ENCODE measurements around the gene SOX6.
"Not testable (repeated sequence)": the region's sequence is repeated elsewhere in the genome, so short reads cannot be mapped to it uniquely, and the experiment has no call there.

The SOX6 gene

DNA sequence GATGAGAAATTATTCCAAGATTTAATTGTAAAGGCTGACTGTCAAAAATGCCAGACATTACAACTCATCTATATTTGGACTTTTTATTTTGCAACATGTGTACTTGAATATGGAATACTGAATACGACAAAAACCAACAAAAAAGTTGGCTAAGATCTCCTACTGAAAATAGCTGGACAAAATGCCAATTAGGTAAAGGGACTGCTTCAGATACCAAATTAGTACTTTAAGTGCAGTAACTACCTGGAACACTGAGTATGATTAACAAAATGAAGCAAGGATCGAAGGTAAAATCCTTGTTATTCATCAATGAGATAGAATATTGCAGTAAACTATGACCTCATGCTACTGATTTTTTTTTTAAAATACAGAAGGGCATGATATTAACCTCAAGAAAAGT lies 173.8 kb downstream of the SOX6 start:
- no peak for DNase-seq

GRCh38 chr11:16180868-16181267 lies 175.5 kb downstream of the SOX6 start:
- no peak for DNase-seq

GRCh38 chr11:16179676-16180075 lies 176.7 kb downstream of the SOX6 start:
- no peak for DNase-seq

DNA sequence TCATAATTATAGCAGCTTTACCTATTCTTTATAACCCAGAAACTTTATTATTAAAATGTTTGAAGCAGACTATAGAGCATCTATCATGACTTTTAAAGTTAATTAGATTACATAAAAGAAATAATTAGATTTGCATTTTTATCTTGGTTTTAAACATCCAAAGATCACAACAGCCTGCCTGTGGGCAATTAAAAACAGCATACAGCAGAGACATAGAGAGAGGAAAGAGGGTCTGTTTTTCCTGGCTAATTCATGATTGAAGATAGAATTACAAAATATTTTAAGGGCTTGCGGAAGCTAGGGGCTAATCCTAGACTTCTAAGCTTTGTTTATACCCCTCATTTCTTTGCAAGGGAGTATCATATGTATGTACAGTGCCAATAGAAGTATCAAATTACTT lies 178.1 kb downstream of the SOX6 start:
- no peak for DNase-seq

DNA sequence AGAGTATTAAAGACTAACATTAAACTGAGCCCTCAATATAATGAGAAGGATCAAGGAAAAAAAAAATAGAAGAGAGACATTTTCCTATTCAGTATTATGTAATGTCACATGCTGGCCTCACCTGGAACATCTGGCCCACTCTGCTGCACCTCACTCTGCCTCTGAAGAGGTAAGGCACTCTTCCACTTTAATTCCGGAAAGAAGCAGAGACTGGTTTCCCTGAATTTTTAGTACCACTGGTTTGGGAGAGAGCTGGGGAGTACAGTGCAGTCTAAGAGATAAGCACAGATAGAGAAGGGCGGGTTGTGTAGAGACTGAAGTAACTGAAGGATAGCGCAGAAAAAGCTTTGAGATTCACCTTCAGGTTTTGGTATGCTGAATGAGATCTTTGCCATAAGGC lies 178.7 kb downstream of the SOX6 start:
- DNase-seq = no peak

- no peak for DNase-seq
Observed at GRCh38 chr11:16173798-16174197, 182.5 kb downstream of the SOX6 start.

- DNase-seq = no peak
Observed at GRCh38 chr11:16171882-16172281, 184.5 kb downstream of the SOX6 start.

- DNase-seq = no peak
Observed at GRCh38 chr11:16169956-16170847, 186.1 kb downstream of the SOX6 start.

GRCh38 chr11:16169541-16169940 lies 186.8 kb downstream of the SOX6 start:
- DNase-seq = no peak

- no peak for DNase-seq
Observed at GRCh38 chr11:16167706-16168487, 188.4 kb downstream of the SOX6 start.

- DNase-seq = no peak
Observed at GRCh38 chr11:16166571-16166970, 189.8 kb downstream of the SOX6 start.

- no peak for DNase-seq
Observed at GRCh38 chr11:16160146-16160545, 196.2 kb downstream of the SOX6 start.

DNA sequence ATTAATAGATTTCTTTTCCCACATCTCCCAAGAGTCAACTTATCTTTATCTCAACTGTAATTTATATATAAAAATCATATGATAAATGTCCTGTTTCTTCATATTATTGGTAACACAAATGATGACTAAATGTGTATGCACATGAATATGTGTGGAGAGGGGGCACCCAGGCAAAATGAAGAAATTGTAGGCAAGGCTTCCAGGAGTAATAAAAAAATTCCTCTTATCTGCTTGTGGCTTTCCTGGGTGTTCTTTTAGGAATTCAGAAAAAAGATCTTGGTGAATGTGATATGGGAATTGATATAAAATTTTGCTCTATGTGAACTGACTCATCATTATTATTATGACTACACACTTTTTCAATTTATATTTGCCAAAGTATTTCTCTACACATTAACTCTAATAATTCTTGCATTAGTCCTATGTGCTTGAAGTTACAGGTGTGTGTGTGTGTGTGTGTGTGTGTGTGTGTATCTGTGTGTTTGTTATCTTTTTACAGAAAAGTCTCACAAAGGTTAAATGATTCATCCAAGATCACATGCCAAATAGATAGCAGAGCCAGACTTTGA lies 197.8 kb downstream of the SOX6 start:
- no peak for DNase-seq

DNA sequence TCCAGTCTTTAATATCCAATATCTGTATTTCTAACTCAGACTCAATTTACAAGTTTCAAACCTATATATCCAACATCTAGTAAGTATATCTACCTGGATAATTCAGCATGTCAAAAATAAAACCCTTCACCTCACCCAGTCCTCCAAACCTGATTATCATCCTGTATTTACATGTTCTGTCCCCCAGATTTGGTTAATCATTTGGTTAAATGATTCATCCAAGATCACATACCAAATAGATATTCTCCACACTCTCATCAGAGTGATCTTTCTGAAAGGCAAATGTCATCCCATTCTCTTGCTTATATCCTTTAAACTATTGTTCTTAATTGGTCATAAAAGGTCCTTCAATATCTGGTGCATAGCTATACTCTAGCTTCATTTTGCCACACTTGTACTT lies 199.0 kb downstream of the SOX6 start:
- DNase-seq = no peak

- DNase-seq = no peak
Observed at GRCh38 chr11:16155448-16155847, 200.9 kb downstream of the SOX6 start.

DNA sequence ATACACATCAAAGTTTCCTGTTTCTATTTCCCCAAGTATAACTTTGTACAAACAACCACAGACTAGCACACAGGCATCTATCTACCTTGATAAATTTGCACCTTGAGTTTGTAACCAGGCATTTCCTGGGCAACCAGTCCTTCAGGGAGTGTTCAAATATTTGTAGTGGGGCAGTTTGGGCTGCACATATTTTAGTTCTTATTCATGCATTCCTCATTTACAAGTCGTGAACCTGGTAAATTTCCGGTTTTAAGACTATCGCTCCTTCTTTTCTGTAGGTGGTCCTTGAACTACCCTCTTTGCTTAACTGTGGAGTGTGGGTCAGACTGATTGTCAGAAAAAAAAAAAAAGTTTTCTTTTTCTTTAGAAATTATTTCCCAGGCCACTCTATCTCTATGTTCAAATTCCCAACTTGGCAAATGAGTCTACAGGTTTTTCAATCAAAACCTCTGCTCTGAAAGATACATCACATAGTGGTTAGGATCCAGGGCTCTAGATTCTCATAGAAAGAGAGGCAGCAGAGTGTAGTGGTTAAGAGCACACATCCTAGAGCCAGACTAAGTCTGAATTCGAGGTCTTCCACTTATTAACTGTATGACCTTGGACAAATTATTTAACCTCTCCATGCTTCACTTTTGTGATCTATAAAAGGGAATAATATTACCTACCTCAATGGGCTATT lies 201.5 kb downstream of the SOX6 start:
- DNase-seq = no peak

DNA sequence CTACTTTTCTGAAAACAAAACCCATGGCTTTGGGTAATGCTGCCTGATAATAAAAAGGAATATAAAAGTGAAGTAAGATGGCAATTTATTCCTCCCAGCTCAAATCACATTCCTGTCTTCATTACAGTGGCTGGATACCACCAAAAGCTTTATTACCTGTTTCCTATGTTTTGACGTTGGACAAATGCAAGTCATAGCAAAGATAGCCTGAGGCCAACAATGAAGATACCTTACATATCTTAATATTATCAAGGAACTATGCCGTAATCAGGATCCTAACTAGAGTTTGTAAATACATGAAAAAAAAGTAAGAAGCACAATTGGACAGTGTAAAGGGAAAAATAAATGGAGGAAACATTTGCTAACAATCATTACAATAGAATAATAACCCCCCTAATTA lies 202.4 kb downstream of the SOX6 start:
- DNase-seq = no peak

DNA sequence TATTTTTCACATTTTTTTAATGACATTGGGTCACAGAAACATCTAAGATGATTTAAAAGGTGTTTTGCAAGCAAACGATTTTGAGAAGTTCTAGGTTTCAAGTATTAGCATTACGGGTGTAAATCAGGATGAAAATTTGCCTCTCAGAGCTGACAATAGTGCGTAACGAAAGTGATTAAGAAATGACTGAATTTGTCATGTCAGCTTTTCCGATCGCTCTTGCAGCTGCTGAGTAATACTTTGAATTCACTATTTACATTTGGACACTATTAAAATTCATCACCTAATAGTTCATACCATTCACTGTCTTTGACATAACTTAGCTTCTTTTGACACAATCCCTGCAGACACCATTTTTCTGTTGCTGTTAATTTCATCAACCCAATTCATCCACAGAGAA lies 205.2 kb downstream of the SOX6 start:
- no peak for DNase-seq

DNA sequence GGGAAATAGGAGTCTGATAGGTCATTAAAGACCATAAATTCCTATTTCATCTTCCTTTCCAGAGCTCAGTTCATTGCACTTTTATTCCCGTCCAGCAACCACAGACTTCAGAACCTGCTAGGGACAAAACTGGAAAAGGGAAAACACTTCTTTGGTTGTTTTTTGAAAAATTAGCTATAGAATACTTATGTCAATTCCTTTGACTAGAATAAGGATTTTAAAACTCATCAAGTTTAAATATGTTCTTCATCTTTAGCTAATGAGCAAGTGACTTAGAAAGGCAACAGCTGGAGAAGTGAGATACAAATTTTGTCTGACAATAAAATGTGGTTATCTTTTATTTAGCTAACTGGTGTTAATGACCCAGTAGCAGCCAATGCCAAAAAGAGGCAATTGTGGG lies 206.9 kb downstream of the SOX6 start:
- DNase-seq = no peak

- no peak for DNase-seq
Observed at GRCh38 chr11:16148301-16148931, 207.9 kb downstream of the SOX6 start.

DNA sequence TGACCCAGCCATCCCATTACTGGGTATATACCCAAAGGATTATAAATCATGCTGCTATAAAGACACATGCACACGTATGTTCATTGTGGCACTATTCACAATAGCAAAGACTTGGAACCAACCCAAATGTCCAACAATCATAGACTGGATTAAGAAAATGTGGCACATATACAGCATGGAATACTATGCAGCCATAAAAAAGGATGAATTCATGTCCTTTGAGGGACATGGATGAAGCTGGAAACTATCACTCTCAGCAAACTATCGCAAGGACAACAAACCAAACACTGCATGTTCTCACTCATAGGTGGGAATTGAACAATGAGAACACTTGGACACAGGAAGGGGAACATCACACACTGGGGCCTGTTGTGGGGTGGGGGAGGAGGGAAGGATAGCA lies 209.4 kb downstream of the SOX6 start:
- not testable (repeated sequence) for DNase-seq

DNA sequence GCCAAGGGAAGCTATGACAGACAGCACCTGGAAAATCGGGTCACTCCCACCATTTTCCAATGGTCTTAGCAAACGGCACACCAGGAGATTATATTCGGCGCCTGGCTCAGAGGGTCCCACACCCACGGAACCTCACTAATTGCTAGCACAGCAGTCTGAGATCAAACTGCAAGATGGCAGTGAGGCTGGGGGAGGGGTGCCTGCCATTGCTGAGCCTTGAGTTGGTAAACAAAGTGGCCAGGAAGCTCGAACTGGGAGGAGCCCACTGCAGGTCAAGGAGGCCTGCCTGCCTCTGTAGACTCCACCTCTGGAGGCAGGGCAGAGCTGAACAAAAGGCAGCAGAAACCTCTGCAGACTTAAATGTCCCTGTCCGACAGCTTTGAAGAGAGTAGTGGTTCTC lies 214.7 kb downstream of the SOX6 start:
- DNase-seq = not testable (repeated sequence)

GRCh38 chr11:16141162-16141561 lies 215.2 kb downstream of the SOX6 start:
- not testable (repeated sequence) for DNase-seq
